ENCODE data around the gene HABP2. TPM values are rescaled to one million over a fixed set of nuclear protein-coding genes. Genes with fewer than 3 reads are reported as not detected.

Gene HABP2
- total RNA-seq: 100 to 1,000 TPM; 162 to 705 (median 372) TPM
- long read RNA-seq, transcript HABP2-201 (13 exons, 3,009 nt): major isoform, 24 of 72 reads
- long read RNA-seq, partial matches to known transcripts: 43 of 72 reads
- long read RNA-seq, other reads (novel, unspliced or antisense): 5 of 72 reads

GRCh38 chr10:113552701-113553100 lies at the start of gene HABP2:
Gene HABP2 (plus strand): TSS chr10:113553053. CDS start chr10:113553122, 69 bp downstream.
- peaks cover 0 to 62% (median 18%) of the 10 kb centered on the region in 4 donors for H3K4me1 ChIP-seq
- H3K27me3 ChIP-seq: no peaks in the 10 kb centered on the region
- no peaks in the 10 kb centered on the region for H3K9me3 ChIP-seq
- H3K36me3 ChIP-seq: no peaks in the 10 kb centered on the region
- H3K27ac ChIP-seq: peak within 1 kb of the TSS; percentile 74 to 85 (median 80)
- ATAC-seq (peak; percentile 52 to 76 (median 57)), DNase-seq (peak; percentile 75 to 84 (median 83))
- intact Hi-C loops (cut with DNase I): no loop called here
- peak within 1 kb of the TSS; percentile 43 to 76 (median 72) for H3K4me3 ChIP-seq
- WGBS (ENCODE audit: insufficient coverage, low coverage, low lambda C conversion rate, missing lambda C conversion rate): 27% methylated on average over 3 of the region's 3 CpGs
- no peak for TF ChIP-seq POLR2A (IDR thresholded peaks at IDR 0.05)

DNA sequence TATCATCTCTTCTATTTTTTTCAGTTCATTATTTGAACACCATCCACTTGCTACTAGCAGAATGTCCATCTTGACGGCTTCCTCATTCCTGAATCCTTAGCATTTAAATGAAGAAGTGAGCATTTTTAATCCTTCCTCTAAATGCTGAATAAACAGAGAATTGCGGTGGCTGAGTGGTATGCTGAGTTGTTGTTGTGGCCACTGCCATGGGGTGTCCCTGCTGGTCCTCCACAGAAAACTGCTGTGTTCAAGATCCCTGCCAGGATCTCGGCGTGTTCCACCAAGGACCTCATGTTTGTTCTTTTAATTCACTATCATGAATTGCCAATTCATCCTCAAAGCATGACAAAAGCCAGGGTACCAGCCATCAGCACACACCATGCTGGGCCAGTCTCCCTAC lies 48.9 kb upstream of the HABP2 start:
- peak in 3 of 4 donors; percentile 22 to 46 (median 33) for ATAC-seq
- no peak for DNase-seq
- intact Hi-C loops (cut with DNase I): no loop called here
- TF ChIP-seq, protein P1, sequence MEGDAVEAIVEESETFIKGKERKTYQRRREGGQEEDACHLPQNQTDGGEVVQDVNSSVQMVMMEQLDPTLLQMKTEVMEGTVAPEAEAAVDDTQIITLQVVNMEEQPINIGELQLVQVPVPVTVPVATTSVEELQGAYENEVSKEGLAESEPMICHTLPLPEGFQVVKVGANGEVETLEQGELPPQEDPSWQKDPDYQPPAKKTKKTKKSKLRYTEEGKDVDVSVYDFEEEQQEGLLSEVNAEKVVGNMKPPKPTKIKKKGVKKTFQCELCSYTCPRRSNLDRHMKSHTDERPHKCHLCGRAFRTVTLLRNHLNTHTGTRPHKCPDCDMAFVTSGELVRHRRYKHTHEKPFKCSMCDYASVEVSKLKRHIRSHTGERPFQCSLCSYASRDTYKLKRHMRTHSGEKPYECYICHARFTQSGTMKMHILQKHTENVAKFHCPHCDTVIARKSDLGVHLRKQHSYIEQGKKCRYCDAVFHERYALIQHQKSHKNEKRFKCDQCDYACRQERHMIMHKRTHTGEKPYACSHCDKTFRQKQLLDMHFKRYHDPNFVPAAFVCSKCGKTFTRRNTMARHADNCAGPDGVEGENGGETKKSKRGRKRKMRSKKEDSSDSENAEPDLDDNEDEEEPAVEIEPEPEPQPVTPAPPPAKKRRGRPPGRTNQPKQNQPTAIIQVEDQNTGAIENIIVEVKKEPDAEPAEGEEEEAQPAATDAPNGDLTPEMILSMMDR (IDR thresholded peaks at IDR 0.05): no peak
- TF ChIP-seq POLR2A (IDR thresholded peaks at IDR 0.05): no peak
- H3K27ac ChIP-seq: no peak overlapping the region
- no peaks in the 10 kb centered on the region for H3K9me3 ChIP-seq
- H3K27me3 ChIP-seq: no peaks in the 10 kb centered on the region
- no peaks in the 10 kb centered on the region for H3K36me3 ChIP-seq
- H3K4me1 ChIP-seq: no peaks in the 10 kb centered on the region
- no peak overlapping the region for H3K4me3 ChIP-seq
- WGBS (ENCODE audit: insufficient coverage, low coverage, low lambda C conversion rate, missing lambda C conversion rate): 66% methylated on average over 2 of the region's 4 CpGs

DNA sequence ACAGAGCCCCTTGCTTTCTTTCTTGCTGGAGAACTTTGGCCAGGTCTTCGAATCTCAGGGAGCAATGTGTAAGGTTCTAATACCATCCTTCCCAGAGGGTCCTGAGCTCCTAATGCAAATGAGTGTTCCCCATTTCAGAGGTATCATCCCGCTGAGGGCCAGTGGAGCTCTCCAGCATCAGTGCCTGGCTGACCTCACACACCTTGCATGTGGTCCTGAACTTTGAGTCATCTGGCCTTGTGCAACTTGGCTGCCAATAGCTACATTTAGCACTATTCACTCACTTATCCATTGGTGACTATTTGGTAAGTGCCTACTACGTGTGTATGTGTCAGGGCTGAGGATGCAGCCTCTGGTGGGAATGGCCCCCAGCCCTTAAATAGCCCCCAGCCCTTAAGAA lies 48.4 kb upstream of the HABP2 start:
- ATAC-seq: peak; percentile 33 to 97 (median 67)
- TF ChIP-seq, protein P1 (IDR thresholded peaks at IDR 0.05): no peak
- TF ChIP-seq POLR2A (IDR thresholded peaks at IDR 0.05): no peak

DNA sequence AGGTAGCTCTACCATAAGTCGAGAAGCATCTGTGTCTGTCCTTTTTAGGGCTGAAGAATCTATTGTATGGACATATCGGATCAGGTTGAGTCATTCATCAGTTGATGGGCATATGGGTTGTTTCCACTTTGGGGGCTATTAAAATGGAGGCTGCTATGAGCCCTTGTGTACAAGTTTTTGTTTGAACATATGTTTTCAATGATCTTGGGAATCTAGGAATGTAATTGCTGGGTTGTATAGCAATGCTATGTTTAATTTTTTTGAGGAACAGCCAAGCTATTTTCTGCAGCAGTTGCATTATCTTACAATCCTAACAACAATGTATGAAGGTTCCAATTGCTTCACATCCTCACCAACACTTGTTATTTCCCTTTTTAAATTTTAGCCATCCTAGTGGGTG lies 46.4 kb upstream of the HABP2 start:
- no peaks in the 10 kb centered on the region for H3K4me1 ChIP-seq
- intact Hi-C loops (cut with DNase I): no loop called here
- 57% methylated on average over 2 of the region's 2 CpGs for WGBS (ENCODE audit: insufficient coverage, low coverage, low lambda C conversion rate, missing lambda C conversion rate)

More for the DNA sequence above, 48.4 kb upstream of the HABP2 start:
- no peaks in the 10 kb centered on the region for H3K4me1 ChIP-seq
- no peaks in the 10 kb centered on the region for H3K36me3 ChIP-seq
- 47% methylated on average over 3 of the region's 3 CpGs for WGBS (ENCODE audit: insufficient coverage, low coverage, low lambda C conversion rate, missing lambda C conversion rate)
- no peak overlapping the region for H3K27ac ChIP-seq
- H3K27me3 ChIP-seq: no peaks in the 10 kb centered on the region
- DNase-seq: peak in 1 of 3 donors; percentile 35
- no peaks in the 10 kb centered on the region for H3K9me3 ChIP-seq
- intact Hi-C loops (cut with DNase I): no loop called here
- H3K4me3 ChIP-seq: no peak overlapping the region

GRCh38 chr10:113511419-113511818 lies 41.4 kb upstream of the HABP2 start:
- DNase-seq: no peak
- no peak for ATAC-seq
- H3K27me3 ChIP-seq: no peaks in the 10 kb centered on the region
- no peaks in the 10 kb centered on the region for H3K36me3 ChIP-seq
- no peak overlapping the region for H3K4me3 ChIP-seq
- no peaks in the 10 kb centered on the region for H3K4me1 ChIP-seq
- intact Hi-C loops (cut with DNase I): loop anchor here in 1 of 2 donors (10.0 kb wide), 1 partner anchor 57 kb away; no protein-coding TSS in a partner anchor
- no peak overlapping the region for H3K27ac ChIP-seq
- H3K9me3 ChIP-seq: no peaks in the 10 kb centered on the region
- TF ChIP-seq, protein P1 (IDR thresholded peaks at IDR 0.05): no peak
- no peak for TF ChIP-seq POLR2A (IDR thresholded peaks at IDR 0.05)

More for the DNA sequence above, 46.4 kb upstream of the HABP2 start:
- ATAC-seq (no peak), DNase-seq (no peak)
- H3K9me3 ChIP-seq: no peaks in the 10 kb centered on the region
- TF ChIP-seq POLR2A (IDR thresholded peaks at IDR 0.05): no peak
- TF ChIP-seq, protein P1 (IDR thresholded peaks at IDR 0.05): no peak
- H3K27me3 ChIP-seq: no peaks in the 10 kb centered on the region
- no peak overlapping the region for H3K4me3 ChIP-seq
- H3K36me3 ChIP-seq: no peaks in the 10 kb centered on the region
- H3K27ac ChIP-seq: no peak overlapping the region
